Measurements from ENCODE around the gene RXFP1.
A peak's percentile ranks its signal among the peaks of the same experiment; 100 is the strongest.

RXFP1 gene

DNA sequence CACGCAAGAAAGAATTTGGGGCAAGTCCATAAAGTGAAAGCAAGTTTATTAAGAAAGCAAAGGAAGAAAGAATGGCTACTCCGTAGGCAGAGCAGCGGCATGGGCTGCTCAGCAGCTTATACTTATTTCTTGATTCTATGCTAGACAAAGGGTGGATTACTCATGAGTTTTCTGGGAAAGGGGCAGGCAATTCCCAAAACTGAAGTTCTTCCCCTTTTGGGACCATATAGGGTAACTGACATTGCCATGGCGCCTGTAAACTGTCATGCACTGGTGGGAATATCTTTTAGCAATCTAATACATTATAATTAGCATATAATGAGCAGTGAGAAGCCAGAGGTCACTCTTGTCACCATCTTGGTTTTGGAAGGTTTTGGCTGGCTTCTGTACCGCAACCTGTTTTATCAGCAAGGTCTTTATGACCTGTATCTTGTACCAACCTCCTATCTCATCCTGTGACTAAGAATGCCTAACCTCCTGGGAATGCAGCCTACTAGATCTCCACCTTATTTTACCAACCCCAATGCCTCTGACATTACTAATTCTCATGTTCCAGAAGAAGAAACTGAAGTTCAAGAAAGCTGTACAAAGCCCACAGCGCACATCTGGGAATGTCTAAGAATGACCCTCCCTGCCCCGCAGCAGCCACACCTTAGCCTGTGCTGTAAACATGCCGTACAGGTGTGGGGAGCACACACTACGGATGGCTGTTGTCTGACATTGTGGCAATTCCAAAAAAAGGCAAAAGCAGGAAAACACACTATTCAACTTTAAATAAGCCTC lies 18.6 kb downstream of the RXFP1 start:
- Histone ChIP-seq H3K4ac (ENCODE audit: low read depth, low read length) (no peak overlapping the region), H3K27ac (ENCODE audit: low read depth, low read length) (no peak overlapping the region), H3K36me3 (ENCODE audit: control insufficient read depth in 1 of 2, insufficient read depth in 2 of 2, low read length in 2 of 2) (no peaks in the 10 kb centered on the region), H3K9me3 (ENCODE audit: insufficient read depth, low read depth, low read length) (no peaks in the 10 kb centered on the region), H4K91ac (ENCODE audit: low read depth, low read length) (no peak overlapping the region), H3K14ac (ENCODE audit: low read length) (no peak overlapping the region), H2BK120ac (ENCODE audit: insufficient read depth, low read length, poor library complexity) (no peak overlapping the region), H3K4me3 (ENCODE audit: low read depth, low read length) (no peak overlapping the region), H3K23ac (ENCODE audit: low read length) (no peak overlapping the region), H2AK5ac (ENCODE audit: low read length) (no peak overlapping the region), H3K18ac (ENCODE audit: low read length) (no peak overlapping the region), H2BK12ac (ENCODE audit: low read length) (no peak overlapping the region), H3K79me1 (ENCODE audit: low read length) (no peaks in the 10 kb centered on the region), H3K79me2 (ENCODE audit: control insufficient read depth, insufficient read depth, low read length, poor library complexity) (no peaks in the 10 kb centered on the region), H3K27me3 (ENCODE audit: insufficient read depth, low read length) (no peaks in the 10 kb centered on the region), H4K8ac (ENCODE audit: low read depth, low read length) (no peak overlapping the region), H4K12ac (ENCODE audit: low read depth, low read length) (no peak overlapping the region), H3K4me2 (ENCODE audit: low read length) (no peak overlapping the region), H2BK5ac (ENCODE audit: low read depth, low read length, poor library complexity) (no peak overlapping the region), H3K9ac (ENCODE audit: low read length) (no peak overlapping the region), H3K4me1 (ENCODE audit: control insufficient read depth in 1 of 2, insufficient read depth in 2 of 2, low read length in 2 of 2) (peaks cover 0 to 2% of the 10 kb centered on the region in 2 experiments), H2AFZ (ENCODE audit: insufficient read depth, low read length, poor library complexity) (no peak overlapping the region)
- DNase-seq: peak; percentile 74
- WGBS (ENCODE audit: extremely low coverage, insufficient coverage, insufficient read length): no CpG with 5 or more reads among the region's 9 CpGs

DNA sequence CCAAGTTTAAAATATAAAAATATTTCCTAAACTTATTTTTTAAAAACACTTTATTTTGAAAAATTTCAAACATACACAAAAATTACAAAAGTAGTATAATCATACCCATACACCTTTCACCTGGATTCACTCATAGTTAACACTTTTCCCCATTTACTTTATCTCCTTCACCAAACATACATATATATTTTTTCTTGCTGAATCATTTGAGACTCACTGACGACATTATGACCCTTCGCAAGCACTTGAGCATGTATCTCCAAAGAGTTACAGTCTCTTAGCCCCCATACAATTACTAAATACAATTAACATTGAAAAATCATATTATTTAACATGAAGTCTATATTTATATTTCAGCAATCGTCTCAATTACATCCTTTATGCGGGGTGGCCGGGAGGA lies 19.8 kb downstream of the RXFP1 start:
- Histone ChIP-seq H3K23ac (ENCODE audit: low read length) (no peak overlapping the region), H3K27me3 (ENCODE audit: insufficient read depth, low read length) (no peaks in the 10 kb centered on the region), H3K4ac (ENCODE audit: low read depth, low read length) (no peak overlapping the region), H3K4me1 (ENCODE audit: control insufficient read depth in 1 of 2, insufficient read depth in 2 of 2, low read length in 2 of 2) (peaks cover 0 to 2% of the 10 kb centered on the region in 2 experiments), H2AK5ac (ENCODE audit: low read length) (no peak overlapping the region), H3K14ac (ENCODE audit: low read length) (no peak overlapping the region), H3K79me2 (ENCODE audit: control insufficient read depth, insufficient read depth, low read length, poor library complexity) (no peaks in the 10 kb centered on the region), H3K79me1 (ENCODE audit: low read length) (no peaks in the 10 kb centered on the region), H2BK5ac (ENCODE audit: low read depth, low read length, poor library complexity) (no peak overlapping the region), H3K4me3 (ENCODE audit: low read depth, low read length) (no peak overlapping the region), H3K4me2 (ENCODE audit: low read length) (no peak overlapping the region), H3K36me3 (ENCODE audit: control insufficient read depth in 1 of 2, insufficient read depth in 2 of 2, low read length in 2 of 2) (no peaks in the 10 kb centered on the region), H3K9ac (ENCODE audit: low read length) (no peak overlapping the region), H4K8ac (ENCODE audit: low read depth, low read length) (no peak overlapping the region), H2AFZ (ENCODE audit: insufficient read depth, low read length, poor library complexity) (no peak overlapping the region), H3K27ac (ENCODE audit: low read depth, low read length) (no peak overlapping the region), H2BK12ac (ENCODE audit: low read length) (no peak overlapping the region), H3K9me3 (ENCODE audit: insufficient read depth, low read depth, low read length) (no peaks in the 10 kb centered on the region), H4K91ac (ENCODE audit: low read depth, low read length) (no peak overlapping the region), H3K18ac (ENCODE audit: low read length) (no peak overlapping the region), H2BK120ac (ENCODE audit: insufficient read depth, low read length, poor library complexity) (no peak overlapping the region), H4K12ac (ENCODE audit: low read depth, low read length) (no peak overlapping the region)
- DNase-seq: peak in 1 of 2 donors; percentile 9
- WGBS (ENCODE audit: extremely low coverage, insufficient coverage, insufficient read length): no CpG with 5 or more reads among the region's 5 CpGs

- Histone ChIP-seq H3K9me3 (ENCODE audit: insufficient read depth, low read depth, low read length) (no peaks in the 10 kb centered on the region), H3K9ac (ENCODE audit: low read length) (no peak overlapping the region), H3K4me2 (ENCODE audit: low read length) (no peak overlapping the region), H3K4me3 (ENCODE audit: low read depth, low read length) (no peak overlapping the region), H3K79me1 (ENCODE audit: low read length) (no peaks in the 10 kb centered on the region), H3K14ac (ENCODE audit: low read length) (no peak overlapping the region), H2BK5ac (ENCODE audit: low read depth, low read length, poor library complexity) (no peak overlapping the region), H3K4ac (ENCODE audit: low read depth, low read length) (no peak overlapping the region), H3K18ac (ENCODE audit: low read length) (no peak overlapping the region), H4K91ac (ENCODE audit: low read depth, low read length) (no peak overlapping the region), H3K36me3 (ENCODE audit: control insufficient read depth in 1 of 2, insufficient read depth in 2 of 2, low read length in 2 of 2) (no peaks in the 10 kb centered on the region), H2AFZ (ENCODE audit: insufficient read depth, low read length, poor library complexity) (no peak overlapping the region), H2BK12ac (ENCODE audit: low read length) (no peak overlapping the region), H3K79me2 (ENCODE audit: control insufficient read depth, insufficient read depth, low read length, poor library complexity) (no peaks in the 10 kb centered on the region), H4K8ac (ENCODE audit: low read depth, low read length) (no peak overlapping the region), H2AK5ac (ENCODE audit: low read length) (no peak overlapping the region), H4K12ac (ENCODE audit: low read depth, low read length) (no peak overlapping the region), H2BK120ac (ENCODE audit: insufficient read depth, low read length, poor library complexity) (no peak overlapping the region), H3K4me1 (ENCODE audit: control insufficient read depth in 1 of 2, insufficient read depth in 2 of 2, low read length in 2 of 2) (no peaks in the 10 kb centered on the region), H3K27ac (ENCODE audit: low read depth, low read length) (no peak overlapping the region), H3K27me3 (ENCODE audit: insufficient read depth, low read length) (no peaks in the 10 kb centered on the region), H3K23ac (ENCODE audit: low read length) (no peak overlapping the region)
- WGBS (ENCODE audit: extremely low coverage, insufficient coverage, insufficient read length): no CpG with 5 or more reads among the region's 1 CpG
- DNase-seq: peak in 1 of 2 donors; percentile 5
These were observed 21.5 kb downstream of the RXFP1 start for GRCh38 chr4:158543191-158543590.

DNA sequence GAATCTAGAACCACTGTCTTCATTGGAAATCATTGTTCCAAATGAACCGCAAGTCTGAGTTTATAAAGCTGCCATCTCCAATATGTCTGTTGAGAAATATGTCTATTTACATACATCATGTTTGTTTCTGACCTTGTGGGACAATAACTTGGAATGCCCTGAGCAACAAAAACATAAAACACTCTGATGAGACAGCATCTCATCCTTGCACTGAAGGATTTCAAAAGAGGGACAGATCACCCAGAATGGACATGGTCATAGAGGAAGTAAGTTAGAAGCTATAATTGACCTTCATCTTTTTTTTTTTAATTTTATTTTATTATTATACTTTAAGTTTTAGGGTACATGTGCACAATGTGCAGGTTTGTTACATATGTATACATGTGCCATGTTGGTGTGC lies 22.5 kb downstream of the RXFP1 start:
- no peak overlapping the region for H4K8ac ChIP-seq (ENCODE audit: low read depth, low read length)
- no peak overlapping the region for H2AFZ ChIP-seq (ENCODE audit: insufficient read depth, low read length, poor library complexity)
- no peak overlapping the region for H2AK5ac ChIP-seq (ENCODE audit: low read length)
- no peak overlapping the region for H3K4ac ChIP-seq (ENCODE audit: low read depth, low read length)
- no peak overlapping the region for H3K23ac ChIP-seq (ENCODE audit: low read length)
- H3K79me2 ChIP-seq (ENCODE audit: control insufficient read depth, insufficient read depth, low read length, poor library complexity): no peaks in the 10 kb centered on the region
- H3K14ac ChIP-seq (ENCODE audit: low read length): no peak overlapping the region
- H4K91ac ChIP-seq (ENCODE audit: low read depth, low read length): no peak overlapping the region
- no peak overlapping the region for H3K18ac ChIP-seq (ENCODE audit: low read length)
- H2BK12ac ChIP-seq (ENCODE audit: low read length): no peak overlapping the region
- H3K36me3 ChIP-seq (ENCODE audit: control insufficient read depth in 1 of 2, insufficient read depth in 2 of 2, low read length in 2 of 2): no peaks in the 10 kb centered on the region
- H3K9me3 ChIP-seq (ENCODE audit: insufficient read depth, low read depth, low read length): no peaks in the 10 kb centered on the region
- no peak overlapping the region for H2BK5ac ChIP-seq (ENCODE audit: low read depth, low read length, poor library complexity)
- H3K4me2 ChIP-seq (ENCODE audit: low read length): no peak overlapping the region
- H3K4me3 ChIP-seq (ENCODE audit: low read depth, low read length): no peak overlapping the region
- H3K9ac ChIP-seq (ENCODE audit: low read length): no peak overlapping the region
- H2BK120ac ChIP-seq (ENCODE audit: insufficient read depth, low read length, poor library complexity): no peak overlapping the region
- no peak overlapping the region for H4K12ac ChIP-seq (ENCODE audit: low read depth, low read length)
- H3K27me3 ChIP-seq (ENCODE audit: insufficient read depth, low read length): no peaks in the 10 kb centered on the region
- H3K27ac ChIP-seq (ENCODE audit: low read depth, low read length): no peak overlapping the region
- DNase-seq: no peak
- no peaks in the 10 kb centered on the region for H3K4me1 ChIP-seq (ENCODE audit: control insufficient read depth in 1 of 2, insufficient read depth in 2 of 2, low read length in 2 of 2)
- H3K79me1 ChIP-seq (ENCODE audit: low read length): no peaks in the 10 kb centered on the region
- whole genome bisulfite sequencing (ENCODE audit: extremely low coverage, insufficient coverage, insufficient read length): no CpG with 5 or more reads among the region's 1 CpG

Measured in trophoblast cell (in vitro differentiated cells and primary cell).